Spleen (tissue), 7 donors: ENCODE results near the gene CA12.

Experiments
- POLR2AphosphoS5 ChIP-seq, 3 donors: sonication (generic); formaldehyde crosslinking; IDR thresholded peaks; one replicate each; pipeline ENCODE4 v1.5.1; 2017; ENCODE audit warnings: antibody characterized with exemption in 3 of 3
- TF ChIP-seq, protein P1 (sequence below), 11 experiments: fragments of 200-600 bp in 7 of 11; fragments of 450-650 bp in 4 of 11; sonication (generic) in 4 of 11; IDR thresholded peaks in 8 of 11; conservative IDR thresholded peaks in 3 of 11; 1 replicate in 7 of 11; 2 replicates in 4 of 11; pipeline versions ENCODE4 v1.4.0 to v1.8.0; 2016 to 2021; ENCODE audit warnings: antibody characterized with exemption in 11 of 11, inconsistent platforms in 4 of 11, mild to moderate bottlenecking in 1 of 11
- donor health status: DM: no; HTN: no; CAD: no; lungs with moderate emphysema.
- donor health status: DM: no; HTN: no; CAD: no.
- donor health status: DM: no; HTN: no; CAD: no.

DNA sequence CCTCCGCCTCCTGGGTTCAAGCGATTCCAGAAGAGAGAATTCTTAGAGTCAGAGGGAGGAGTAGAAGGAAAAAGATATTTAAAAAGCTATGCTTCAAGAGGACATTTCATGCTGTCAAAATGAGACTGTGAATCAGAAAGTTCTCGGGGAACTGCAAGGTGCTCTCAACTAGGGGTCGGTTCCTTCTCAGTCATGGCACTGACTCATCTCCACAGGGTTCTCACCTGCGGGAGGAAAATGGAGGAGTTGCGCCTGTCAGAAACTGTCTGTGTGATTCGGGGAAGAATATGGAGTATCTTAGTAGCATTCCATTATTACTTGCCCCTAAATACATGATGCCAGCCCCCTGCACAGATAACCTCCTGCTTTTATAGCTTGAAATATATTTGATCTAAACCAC, 56.9 kb downstream of the CA12 start:
- TF ChIP-seq, protein P1, sequence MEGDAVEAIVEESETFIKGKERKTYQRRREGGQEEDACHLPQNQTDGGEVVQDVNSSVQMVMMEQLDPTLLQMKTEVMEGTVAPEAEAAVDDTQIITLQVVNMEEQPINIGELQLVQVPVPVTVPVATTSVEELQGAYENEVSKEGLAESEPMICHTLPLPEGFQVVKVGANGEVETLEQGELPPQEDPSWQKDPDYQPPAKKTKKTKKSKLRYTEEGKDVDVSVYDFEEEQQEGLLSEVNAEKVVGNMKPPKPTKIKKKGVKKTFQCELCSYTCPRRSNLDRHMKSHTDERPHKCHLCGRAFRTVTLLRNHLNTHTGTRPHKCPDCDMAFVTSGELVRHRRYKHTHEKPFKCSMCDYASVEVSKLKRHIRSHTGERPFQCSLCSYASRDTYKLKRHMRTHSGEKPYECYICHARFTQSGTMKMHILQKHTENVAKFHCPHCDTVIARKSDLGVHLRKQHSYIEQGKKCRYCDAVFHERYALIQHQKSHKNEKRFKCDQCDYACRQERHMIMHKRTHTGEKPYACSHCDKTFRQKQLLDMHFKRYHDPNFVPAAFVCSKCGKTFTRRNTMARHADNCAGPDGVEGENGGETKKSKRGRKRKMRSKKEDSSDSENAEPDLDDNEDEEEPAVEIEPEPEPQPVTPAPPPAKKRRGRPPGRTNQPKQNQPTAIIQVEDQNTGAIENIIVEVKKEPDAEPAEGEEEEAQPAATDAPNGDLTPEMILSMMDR (IDR thresholded peaks at IDR 0.05 in 8 of 11, conservative IDR thresholded peaks at IDR 0.05 in 3 of 11) = no peak
- no peak for TF ChIP-seq POLR2AphosphoS5 (IDR thresholded peaks at IDR 0.05)
